ENCODE data around the gene ZNF831. TPM values are rescaled to one million over a fixed set of nuclear protein-coding genes. Genes with fewer than 3 reads are reported as not detected.
A peak's percentile ranks its signal among the peaks of the same experiment; 100 is the strongest.

Gene ZNF831
- total RNA-seq, 1 experiment from 2014 or later: 0.37 TPM

DNA sequence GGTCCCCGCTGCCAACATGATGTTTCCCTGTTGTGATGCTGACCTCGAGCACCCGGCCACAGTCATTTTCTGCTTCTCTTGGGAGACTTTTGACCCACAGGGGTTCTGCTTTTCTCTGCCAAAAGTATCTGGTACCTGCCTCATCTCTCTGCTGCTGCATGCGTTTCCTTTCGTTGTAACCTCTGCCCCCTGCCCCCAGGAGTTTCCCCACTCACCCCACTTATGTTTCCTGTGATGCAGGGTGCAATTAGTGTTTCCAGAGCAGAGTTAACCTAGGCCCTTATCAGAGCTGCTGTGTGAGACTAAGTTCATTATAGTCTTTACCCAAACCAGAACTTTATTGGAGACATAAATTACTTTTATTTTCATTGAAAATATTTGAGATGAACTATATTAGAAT is 71.6 kb downstream of the ZNF831 start:
- DNase-seq (ENCODE audit: extremely low read depth, low read depth): no peak

DNA sequence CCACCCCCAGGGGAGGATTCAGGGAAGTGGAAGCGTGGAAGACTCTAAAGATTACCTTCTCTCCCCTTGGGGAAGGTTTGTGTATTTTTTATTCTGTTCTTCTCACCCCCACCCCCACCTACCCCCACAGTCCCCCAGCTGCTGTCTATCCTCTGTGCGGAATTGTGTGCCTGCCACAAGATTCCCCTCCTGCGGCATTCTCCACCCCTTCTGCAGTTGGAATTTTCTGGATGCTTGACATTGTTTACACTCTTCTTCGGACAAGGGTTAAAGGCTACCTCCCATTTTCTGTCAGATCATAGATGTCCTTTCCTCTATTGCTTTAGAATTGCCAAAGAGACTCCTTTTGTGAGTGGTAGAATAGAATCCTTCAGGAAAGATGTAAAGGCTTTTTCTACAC is 76.4 kb downstream of the ZNF831 start:
- no peak for DNase-seq (ENCODE audit: extremely low read depth, low read depth)

- DNase-seq (ENCODE audit: extremely low read depth, low read depth): no peak
These were observed 79.3 kb downstream of the ZNF831 start for GRCh38 chr20:59242714-59243626.

- no peak for DNase-seq (ENCODE audit: extremely low read depth, low read depth)
These were observed 83.2 kb downstream of the ZNF831 start for GRCh38 chr20:59246691-59247400.

GRCh38 chr20:59247731-59248684 is 84.4 kb downstream of the ZNF831 start:
- peak; percentile 12 for DNase-seq (ENCODE audit: extremely low read depth, low read depth)

GRCh38 chr20:59250293-59250692 is 86.7 kb downstream of the ZNF831 start:
- no peak for DNase-seq (ENCODE audit: extremely low read depth, low read depth)

DNA sequence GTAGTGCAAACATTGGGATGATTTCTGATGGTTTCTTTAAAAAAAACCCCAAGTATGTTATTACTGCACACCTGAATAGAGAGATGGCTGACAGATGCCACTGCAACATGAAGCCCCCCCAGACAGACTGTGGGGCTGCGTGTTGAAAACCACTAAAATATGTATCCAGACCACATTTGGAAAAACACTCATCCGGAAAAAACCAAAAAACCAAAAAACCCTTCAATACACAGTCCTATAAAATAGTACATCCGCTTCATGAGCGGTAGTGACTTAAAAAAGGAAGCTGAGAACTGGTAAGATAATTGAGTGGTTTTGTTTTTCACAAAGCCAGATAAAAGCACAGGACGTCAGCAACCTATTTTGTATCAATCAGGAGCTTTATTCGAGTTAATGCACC is 89.7 kb downstream of the ZNF831 start:
- DNase-seq (ENCODE audit: extremely low read depth, low read depth): no peak

- DNase-seq (ENCODE audit: extremely low read depth, low read depth): peak; percentile 29
These were observed 90.2 kb downstream of the ZNF831 start for GRCh38 chr20:59253779-59254319.

GRCh38 chr20:59255256-59255655 is 91.6 kb downstream of the ZNF831 start:
- DNase-seq (ENCODE audit: extremely low read depth, low read depth): no peak

DNA sequence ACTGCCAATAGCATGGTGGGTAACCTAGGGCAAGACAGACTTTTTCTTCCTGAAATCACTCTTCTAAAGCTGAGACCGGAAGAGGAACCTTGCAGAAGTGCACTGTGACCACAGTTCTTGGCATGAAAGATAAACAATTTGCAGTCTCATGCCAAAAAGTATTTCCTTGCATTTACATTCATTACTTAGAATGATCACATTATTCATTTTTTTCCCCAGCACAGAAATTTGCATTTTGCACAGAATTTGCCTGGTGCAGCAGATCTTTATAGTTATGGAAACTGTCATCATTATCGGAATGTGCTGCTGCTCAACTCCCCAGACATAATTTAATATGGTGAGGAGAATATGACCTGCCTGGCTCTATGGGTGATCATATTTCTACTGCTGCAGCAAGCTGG is 94.6 kb downstream of the ZNF831 start:
- no peak for DNase-seq (ENCODE audit: extremely low read depth, low read depth)

DNA sequence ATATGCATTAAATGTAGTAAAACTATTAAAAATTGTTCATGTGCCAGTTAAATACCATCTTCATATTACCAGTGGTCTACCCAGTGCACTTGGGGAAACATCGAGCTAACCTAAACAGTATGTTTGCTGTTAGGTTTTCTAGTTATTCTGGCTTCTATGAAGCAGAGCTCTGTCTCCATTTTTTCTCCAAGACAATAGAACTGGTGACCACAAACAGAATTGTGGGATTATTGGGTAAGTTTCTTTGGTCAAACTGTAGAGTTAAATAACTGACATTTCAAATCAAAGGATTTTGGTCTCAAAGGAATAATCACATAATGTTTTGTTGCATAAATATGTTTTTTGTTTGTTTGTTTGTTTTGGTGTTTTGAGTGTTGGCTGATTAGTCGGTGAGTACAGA is 96.3 kb downstream of the ZNF831 start:
- DNase-seq (ENCODE audit: extremely low read depth, low read depth): no peak

GRCh38 chr20:59265298-59265697 is 101.7 kb downstream of the ZNF831 start:
- no peak for DNase-seq (ENCODE audit: extremely low read depth, low read depth)

DNA sequence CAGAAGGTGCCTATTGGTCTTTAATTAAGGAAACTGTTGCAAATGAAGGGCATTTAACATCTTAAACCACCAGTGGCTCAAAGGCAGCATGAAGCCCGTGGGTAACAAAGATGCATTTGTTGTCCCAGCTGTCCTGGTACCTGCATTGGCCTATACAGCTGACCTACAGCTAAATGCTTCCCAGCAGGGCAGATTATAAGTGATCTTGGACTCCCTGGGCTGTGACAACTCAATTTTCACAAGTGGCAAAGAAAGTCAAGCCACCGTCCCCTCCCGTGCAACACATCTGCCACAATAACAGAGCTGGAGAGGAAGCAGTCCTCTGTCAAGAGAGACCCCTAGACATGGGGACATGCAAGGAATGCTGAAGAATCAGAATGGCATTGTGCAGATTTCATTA is 105.2 kb downstream of the ZNF831 start:
- no peak for DNase-seq (ENCODE audit: extremely low read depth, low read depth)

DNA sequence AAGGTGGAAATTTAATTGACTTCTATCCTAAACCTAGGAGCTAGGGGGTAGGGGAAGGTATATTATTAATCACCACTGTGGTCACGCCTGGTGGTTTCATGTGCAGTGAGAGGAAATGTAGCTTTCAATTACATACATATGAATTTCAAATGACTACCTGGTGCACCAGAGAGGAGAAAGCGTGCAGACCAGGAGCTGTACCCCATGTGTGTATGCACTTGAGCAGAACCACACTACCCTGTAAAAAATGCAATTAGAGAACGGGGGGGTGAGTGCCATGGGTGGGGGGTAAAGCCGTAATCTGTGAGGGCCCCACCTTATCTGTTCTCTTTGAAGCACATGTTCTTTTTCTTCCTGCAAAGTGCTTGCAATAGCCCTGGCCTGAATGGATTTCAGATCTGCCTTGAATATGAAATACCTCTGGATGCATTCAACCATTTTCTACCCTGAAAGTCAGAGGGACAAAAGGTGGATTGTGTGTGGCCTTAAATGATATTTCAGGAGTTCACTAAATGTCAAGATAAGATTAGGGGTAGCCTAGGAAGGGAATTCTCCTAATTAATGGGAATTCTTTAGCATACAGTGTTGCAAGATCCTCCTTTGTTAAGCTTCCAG is 105.9 kb downstream of the ZNF831 start:
- DNase-seq (ENCODE audit: extremely low read depth, low read depth): no peak

DNA sequence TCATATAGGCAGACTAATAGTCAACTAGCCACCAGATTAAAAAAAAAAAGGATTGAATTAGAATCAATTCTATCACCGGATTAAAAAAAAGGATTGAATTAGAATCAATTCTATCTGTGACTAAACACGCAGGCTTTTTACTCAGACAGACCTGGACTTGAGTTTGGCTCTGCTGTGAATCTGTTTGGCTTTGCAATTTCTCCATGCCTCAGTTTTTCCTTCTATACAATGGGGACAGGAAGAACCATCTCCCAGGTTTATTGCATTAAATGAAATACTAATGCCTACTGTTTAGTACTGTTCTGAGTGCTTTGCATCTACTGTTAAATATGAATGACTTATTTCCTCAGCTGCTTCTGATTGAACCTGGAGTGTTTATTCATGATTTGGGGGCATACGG is 106.8 kb downstream of the ZNF831 start:
- DNase-seq (ENCODE audit: extremely low read depth, low read depth): no peak

DNA sequence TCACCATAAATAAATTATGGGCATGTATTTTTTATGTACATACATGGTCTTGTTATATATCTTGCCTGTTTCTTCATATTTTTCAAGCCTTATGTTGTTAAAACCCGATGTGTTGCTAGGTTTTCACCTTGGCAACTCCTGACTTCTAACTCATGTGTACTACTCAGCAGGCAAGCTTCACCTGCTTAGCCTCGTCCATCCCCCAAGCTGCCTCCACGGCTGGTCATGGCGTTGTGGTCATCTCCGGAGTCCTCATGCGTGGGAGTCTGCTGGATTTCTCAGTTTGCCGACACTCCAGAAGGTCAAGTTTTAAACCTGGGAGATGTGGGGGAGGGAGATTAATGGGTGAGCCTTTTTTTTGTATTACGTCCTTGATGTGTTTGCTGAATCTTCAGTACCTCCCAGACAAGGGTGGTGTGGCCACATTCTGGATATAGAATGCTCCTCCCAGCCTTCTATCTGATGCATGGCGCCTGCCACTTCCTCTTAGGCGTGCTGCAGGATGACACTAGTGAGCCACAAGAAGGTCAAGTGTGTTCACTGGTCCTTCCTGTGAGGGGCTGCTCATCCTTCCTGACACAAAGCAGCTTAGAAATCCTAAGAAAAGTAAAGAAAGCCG is 110.2 kb downstream of the ZNF831 start:
- DNase-seq (ENCODE audit: extremely low read depth, low read depth): no peak

- no peak for DNase-seq (ENCODE audit: extremely low read depth, low read depth)
These were observed 113.3 kb downstream of the ZNF831 start for GRCh38 chr20:59276938-59277337.

DNA sequence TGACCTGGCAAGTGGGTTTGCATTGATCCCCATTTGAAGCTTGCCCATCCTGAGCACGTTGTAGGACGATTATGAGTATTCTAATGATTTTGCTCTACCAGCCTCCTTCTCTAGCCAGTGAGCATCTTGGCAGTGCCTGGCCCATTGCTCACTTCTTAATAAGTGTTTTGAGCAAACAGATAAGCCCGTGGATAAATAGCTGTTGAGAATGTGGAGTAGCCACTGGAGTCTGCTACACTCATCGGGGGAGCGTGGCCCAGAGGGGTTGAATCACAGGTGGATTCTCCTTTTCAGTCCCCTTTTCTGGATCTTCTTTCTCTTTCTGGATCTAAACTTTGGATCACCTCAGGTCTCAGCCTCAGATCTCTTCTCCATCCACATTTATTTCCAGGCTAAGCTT is 120.8 kb downstream of the ZNF831 start:
- DNase-seq (ENCODE audit: extremely low read depth, low read depth): no peak

GRCh38 chr20:59289994-59290393 is 126.4 kb downstream of the ZNF831 start:
- DNase-seq (ENCODE audit: extremely low read depth, low read depth): no peak
